Parathyroid adenoma (tissue), 2 donors: ENCODE results near the gene GRIK2.

Experiments
- H2AFZ ChIP-seq: fragments of 300-600 bp; sonication (generic); one replicate; pipeline ENCODE4 v1.7.0; 2017; ENCODE audit warnings: antibody characterized with exemption, mild to moderate bottlenecking
- H3K27ac ChIP-seq: fragments of 300-600 bp; sonication (generic); one replicate; pipeline ENCODE4 v1.7.0; 2017
- H3K27me3 ChIP-seq: fragments of 300-600 bp; sonication (generic); one replicate; pipeline ENCODE4 v1.7.0; 2017; ENCODE audit warnings: low read length; ENCODE audit not compliant: control insufficient read depth, insufficient read depth
- H3K36me3 ChIP-seq: fragments of 300-600 bp; sonication (generic); one replicate; pipeline ENCODE4 v1.7.0; 2017; ENCODE audit warnings: low read length; ENCODE audit not compliant: control insufficient read depth, insufficient read depth
- H3K4me1 ChIP-seq: fragments of 300-600 bp; sonication (generic); one replicate; pipeline ENCODE4 v1.7.0; 2017; ENCODE audit warnings: control low read depth
- H3K4me2 ChIP-seq: fragments of 300-600 bp; sonication (generic); one replicate; pipeline ENCODE4 v1.7.0; 2017; ENCODE audit warnings: low read length
- H3K4me3 ChIP-seq: fragments of 300-600 bp; sonication (generic); one replicate; pipeline ENCODE4 v1.7.0; 2017; ENCODE audit warnings: low read depth, low read length
- H3K79me2 ChIP-seq: fragments of 300-600 bp; sonication (generic); one replicate; pipeline ENCODE4 v1.7.0; 2017; ENCODE audit warnings: control low read depth
- H3K9ac ChIP-seq: fragments of 300-600 bp; sonication (generic); one replicate; pipeline ENCODE4 v1.7.0; 2017; ENCODE audit warnings: mild to moderate bottlenecking
- H3K9me3 ChIP-seq: fragments of 300-600 bp; sonication (generic); one replicate; pipeline ENCODE4 v1.7.0; 2017; ENCODE audit warnings: low read length; ENCODE audit not compliant: control insufficient read depth
- TF ChIP-seq, protein P1 (sequence below): fragments of 300-600 bp; sonication (generic); IDR thresholded peaks from one replicate; pipeline ENCODE4 v1.7.0; 2017; ENCODE audit warnings: antibody characterized with exemption, mild to moderate bottlenecking
- donor health status: primary hyperparathyroidism.

Gene GRIK2

DNA sequence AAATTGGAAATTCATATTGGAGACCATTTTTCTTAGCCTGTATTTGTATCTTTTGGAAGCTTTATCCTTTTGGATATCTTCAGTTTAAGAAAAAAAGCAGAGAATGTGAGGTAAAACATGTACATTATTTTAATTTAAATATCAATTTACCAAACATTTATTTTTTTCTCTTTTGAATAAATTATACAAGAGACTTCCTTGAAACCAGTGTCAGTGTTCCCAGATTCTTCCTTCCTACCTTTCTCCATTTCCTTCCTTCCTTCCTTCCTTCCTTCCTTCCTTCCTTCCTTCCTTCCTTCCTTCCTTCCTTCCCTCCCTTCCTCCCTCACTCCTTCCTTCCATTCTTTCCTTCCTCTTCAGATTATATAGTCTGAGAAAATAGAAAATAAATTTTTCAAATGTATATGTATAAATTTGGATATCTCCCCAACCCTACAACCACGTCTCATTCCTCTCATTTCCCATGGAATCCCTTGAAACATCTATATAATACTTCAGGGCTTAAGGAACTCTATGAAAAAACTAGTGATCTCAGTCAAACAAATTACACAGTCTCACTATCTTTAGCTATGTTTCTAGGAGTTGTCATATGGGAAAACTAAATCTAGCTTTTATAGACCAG lies 528.4 kb downstream of the GRIK2 start:
- H3K4me2 ChIP-seq, result no peak overlapping the region
- H3K9me3 ChIP-seq, result no peaks in the 10 kb centered on the region
- H3K27ac ChIP-seq, result no peak overlapping the region
- no peak overlapping the region for H2AFZ ChIP-seq
- no peaks in the 10 kb centered on the region for H3K4me1 ChIP-seq
- H3K36me3 ChIP-seq, result no peaks in the 10 kb centered on the region
- H3K4me3 ChIP-seq, result no peak overlapping the region
- no peaks in the 10 kb centered on the region for H3K27me3 ChIP-seq
- no peak overlapping the region for H3K9ac ChIP-seq
- TF ChIP-seq, protein P1, sequence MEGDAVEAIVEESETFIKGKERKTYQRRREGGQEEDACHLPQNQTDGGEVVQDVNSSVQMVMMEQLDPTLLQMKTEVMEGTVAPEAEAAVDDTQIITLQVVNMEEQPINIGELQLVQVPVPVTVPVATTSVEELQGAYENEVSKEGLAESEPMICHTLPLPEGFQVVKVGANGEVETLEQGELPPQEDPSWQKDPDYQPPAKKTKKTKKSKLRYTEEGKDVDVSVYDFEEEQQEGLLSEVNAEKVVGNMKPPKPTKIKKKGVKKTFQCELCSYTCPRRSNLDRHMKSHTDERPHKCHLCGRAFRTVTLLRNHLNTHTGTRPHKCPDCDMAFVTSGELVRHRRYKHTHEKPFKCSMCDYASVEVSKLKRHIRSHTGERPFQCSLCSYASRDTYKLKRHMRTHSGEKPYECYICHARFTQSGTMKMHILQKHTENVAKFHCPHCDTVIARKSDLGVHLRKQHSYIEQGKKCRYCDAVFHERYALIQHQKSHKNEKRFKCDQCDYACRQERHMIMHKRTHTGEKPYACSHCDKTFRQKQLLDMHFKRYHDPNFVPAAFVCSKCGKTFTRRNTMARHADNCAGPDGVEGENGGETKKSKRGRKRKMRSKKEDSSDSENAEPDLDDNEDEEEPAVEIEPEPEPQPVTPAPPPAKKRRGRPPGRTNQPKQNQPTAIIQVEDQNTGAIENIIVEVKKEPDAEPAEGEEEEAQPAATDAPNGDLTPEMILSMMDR, result no peak
- H3K79me2 ChIP-seq, result no peaks in the 10 kb centered on the region

DNA sequence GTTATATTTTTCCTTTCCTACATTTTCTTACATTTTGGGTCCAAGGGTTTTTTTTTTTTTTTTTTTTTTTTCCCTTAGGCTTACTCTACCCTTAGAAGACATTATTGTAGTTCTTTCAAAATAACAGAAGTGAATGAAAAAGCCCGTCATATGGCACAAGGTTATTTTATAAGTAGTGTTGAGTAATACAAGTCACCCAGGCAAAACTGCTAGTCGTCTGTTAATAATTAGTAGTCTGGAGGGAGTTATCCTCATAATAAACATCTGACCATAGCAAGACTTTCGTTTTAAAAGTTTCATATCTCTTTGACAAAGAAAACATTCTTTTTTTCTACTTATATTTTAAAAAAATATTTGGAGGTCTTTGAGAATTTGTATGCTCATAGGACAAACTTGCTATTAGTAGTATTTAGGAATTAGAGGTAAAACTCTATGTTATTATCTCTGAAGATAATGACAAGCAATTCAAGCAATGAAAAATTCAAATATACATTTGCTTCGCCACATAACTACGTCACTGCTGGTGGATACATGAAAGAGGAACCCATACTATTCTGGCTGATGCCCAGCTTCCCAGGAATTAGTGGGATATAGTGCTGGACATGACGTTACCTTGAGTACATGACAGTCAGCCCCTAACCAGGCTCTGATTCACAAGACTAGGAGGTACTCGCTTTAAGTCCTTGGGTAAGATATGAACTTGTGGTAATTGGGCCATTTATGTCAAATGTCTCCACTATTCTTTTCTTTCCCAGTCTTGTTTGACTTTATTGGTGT lies 532.8 kb downstream of the GRIK2 start:
- TF ChIP-seq, protein P1, result no peak
- no peak overlapping the region for H3K27ac ChIP-seq

GRCh38 chr6:101931766-101932165 lies 538.3 kb downstream of the GRIK2 start:
- Histone ChIP-seq H3K79me2 (no peaks in the 10 kb centered on the region), H3K9me3 (no peaks in the 10 kb centered on the region), H3K4me2 (no peak overlapping the region), H2AFZ (no peak overlapping the region), H3K27me3 (no peaks in the 10 kb centered on the region), H3K27ac (no peak overlapping the region), H3K4me3 (no peak overlapping the region), H3K4me1 (no peaks in the 10 kb centered on the region), H3K9ac (no peak overlapping the region), H3K36me3 (no peaks in the 10 kb centered on the region)
- TF ChIP-seq, protein P1, result no peak

More for the DNA sequence above, 532.8 kb downstream of the GRIK2 start:
- Histone ChIP-seq H3K79me2 (no peaks in the 10 kb centered on the region), H3K9me3 (no peaks in the 10 kb centered on the region), H3K9ac (no peak overlapping the region), H3K4me1 (no peaks in the 10 kb centered on the region), H3K4me2 (no peak overlapping the region), H3K36me3 (no peaks in the 10 kb centered on the region), H3K27me3 (no peaks in the 10 kb centered on the region), H2AFZ (no peak overlapping the region), H3K4me3 (no peak overlapping the region)

- H3K27ac ChIP-seq, result no peak overlapping the region
- H3K4me3 ChIP-seq, result no peak overlapping the region
- H3K9me3 ChIP-seq, result no peaks in the 10 kb centered on the region
- H3K79me2 ChIP-seq, result no peaks in the 10 kb centered on the region
- H3K4me1 ChIP-seq, result no peaks in the 10 kb centered on the region
- TF ChIP-seq, protein P1, result no peak
- no peak overlapping the region for H3K4me2 ChIP-seq
- no peak overlapping the region for H3K9ac ChIP-seq
- H2AFZ ChIP-seq, result no peak overlapping the region
- no peaks in the 10 kb centered on the region for H3K27me3 ChIP-seq
- no peaks in the 10 kb centered on the region for H3K36me3 ChIP-seq
Observed at GRCh38 chr6:101932704-101933103, 539.2 kb downstream of the GRIK2 start.
